Keratinocyte (primary cell): ENCODE data around the gene PLEKHG4. TPM values are rescaled to one million over a fixed set of nuclear protein-coding genes. Genes with fewer than 3 reads are reported as not detected.

ENCODE experiments used
- DNase-seq: peaks from one replicate; pipeline ENCODE4 v3.0.0-alpha.2; 2011; ENCODE audit warnings: low read depth, missing footprints, low spot score
- FAIRE-seq: peaks from 2 replicates; lab custom pipeline; 2011; peaks lifted over from hg19 to GRCh38; lab: Jason Lieb, UNC
- H2AFZ ChIP-seq: 2 replicates; pipeline ENCODE4 v1.6.0; 2012; ENCODE audit warnings: low read length, control low read depth, inconsistent platforms; ENCODE audit not compliant: control insufficient read depth
- H3K27ac ChIP-seq: 2 replicates; pipeline ENCODE4 v1.5.1; 2011; ENCODE audit warnings: low read length; ENCODE audit not compliant: control insufficient read depth, insufficient read depth
- H3K27me3 ChIP-seq: 3 replicates; pipeline ENCODE4 v1.6.0; 2011; ENCODE audit warnings: low read length; ENCODE audit not compliant: control insufficient read depth, insufficient read depth; ENCODE audit errors: extremely low read depth
- H3K36me3 ChIP-seq, 2 experiments: 2 replicates in 1 of 2; 3 replicates in 1 of 2; pipeline ENCODE4 v1.5.1; 2011; ENCODE audit warnings: low read length in 2 of 2, mild to moderate bottlenecking in 1 of 2; ENCODE audit not compliant: control insufficient read depth in 2 of 2, insufficient read depth in 2 of 2; ENCODE audit errors: extremely low read depth in 1 of 2
- H3K4me1 ChIP-seq: 3 replicates; pipeline ENCODE4 v1.5.1; 2011; ENCODE audit warnings: low read length; ENCODE audit not compliant: control insufficient read depth, insufficient read depth; ENCODE audit errors: extremely low read depth
- H3K4me2 ChIP-seq: 3 replicates; pipeline ENCODE4 v1.6.0; 2011; ENCODE audit warnings: low read depth, low read length; ENCODE audit not compliant: control insufficient read depth, insufficient read depth; ENCODE audit errors: extremely low read depth
- H3K4me3 ChIP-seq, 3 experiments: fragments of 200-600 bp in 1 of 3; sonication (generic) in 1 of 3; 2 replicates in 2 of 3; 3 replicates in 1 of 3; pipeline ENCODE4 v1.5.1; 2011 to 2016; ENCODE audit warnings: low read length in 3 of 3, mild to moderate bottlenecking in 3 of 3, control low read depth in 2 of 3, inconsistent platforms in 1 of 3, low read depth in 1 of 3, mixed read lengths in 1 of 3, mixed run types in 1 of 3, moderate library complexity in 1 of 3; ENCODE audit not compliant: control insufficient read depth in 2 of 3, insufficient read depth in 2 of 3; ENCODE audit errors: extremely low read depth in 1 of 3
- H3K79me2 ChIP-seq: 2 replicates; pipeline ENCODE4 v1.6.0; 2012; ENCODE audit warnings: low read length; ENCODE audit not compliant: control insufficient read depth, insufficient read depth
- H3K9ac ChIP-seq: 3 replicates; pipeline ENCODE4 v1.6.0; 2011; ENCODE audit warnings: low read length; ENCODE audit not compliant: control insufficient read depth, insufficient read depth; ENCODE audit errors: extremely low read depth
- H3K9me1 ChIP-seq: 3 replicates; pipeline ENCODE4 v1.6.0; 2011; ENCODE audit warnings: low read length; ENCODE audit not compliant: control insufficient read depth, insufficient read depth; ENCODE audit errors: extremely low read depth
- H3K9me3 ChIP-seq: 2 replicates; pipeline ENCODE4 v1.5.1; 2012; ENCODE audit warnings: low read depth, low read length; ENCODE audit not compliant: control insufficient read depth
- H4K20me1 ChIP-seq: 3 replicates; pipeline ENCODE4 v1.6.0; 2011; ENCODE audit warnings: low read length; ENCODE audit not compliant: control insufficient read depth, insufficient read depth; ENCODE audit errors: extremely low read depth
- CTCF ChIP-seq, 3 experiments: IDR thresholded peaks in 1 of 3; conservative IDR thresholded peaks in 1 of 3; optimal IDR thresholded peaks in 1 of 3; 2 replicates in 2 of 3; 3 replicates in 1 of 3; pipeline versions ENCODE3 to v1.5.1; 2011; ENCODE audit warnings: low read length in 3 of 3, mild to moderate bottlenecking in 3 of 3, moderate library complexity in 2 of 3, control low read depth in 1 of 3, inconsistent platforms in 1 of 3; ENCODE audit not compliant: insufficient read depth in 2 of 3; ENCODE audit errors: extremely low read depth in 1 of 3
- EZH2 ChIP-seq: IDR thresholded peaks from one replicate; pipeline ENCODE4 v1.6.1; 2012; ENCODE audit warnings: inconsistent platforms, mild to moderate bottlenecking, low read length, moderate library complexity
- dilution Hi-C: fragments of 300-500 bp; cut with MboI; formaldehyde crosslinking; loops from one replicate; pipeline ENCODE4 v1.7.0; 2020; ENCODE audit warnings: low sequenced_read_pairs; ENCODE audit not compliant: extremely low pct_ligation_motif_present
- polyA plus RNA-seq, 5 experiments: library from polyadenylated mRNA; depleted of rRNA in 3 of 5; stranded (reverse) in 3 of 5; stranded (forward) in 1 of 5; unstranded in 1 of 5; fragments of >200 nt; gene quantifications; 1 replicate in 1 of 5; 2 replicates in 3 of 5; 3 replicates in 1 of 5; pipeline versions ENCODE4 v1.2.1 to v1.2.3, GENCODE V29; 2011 to 2012; ENCODE audit warnings: missing spikeins in 2 of 5, low read depth in 1 of 5, low replicate concordance in 1 of 5

PLEKHG4 gene
- polyA plus RNA-seq, 1 donor (not counting 4 experiments of a cell fraction or from before 2014, with no cell fraction given), result 1.3 TPM

DNA sequence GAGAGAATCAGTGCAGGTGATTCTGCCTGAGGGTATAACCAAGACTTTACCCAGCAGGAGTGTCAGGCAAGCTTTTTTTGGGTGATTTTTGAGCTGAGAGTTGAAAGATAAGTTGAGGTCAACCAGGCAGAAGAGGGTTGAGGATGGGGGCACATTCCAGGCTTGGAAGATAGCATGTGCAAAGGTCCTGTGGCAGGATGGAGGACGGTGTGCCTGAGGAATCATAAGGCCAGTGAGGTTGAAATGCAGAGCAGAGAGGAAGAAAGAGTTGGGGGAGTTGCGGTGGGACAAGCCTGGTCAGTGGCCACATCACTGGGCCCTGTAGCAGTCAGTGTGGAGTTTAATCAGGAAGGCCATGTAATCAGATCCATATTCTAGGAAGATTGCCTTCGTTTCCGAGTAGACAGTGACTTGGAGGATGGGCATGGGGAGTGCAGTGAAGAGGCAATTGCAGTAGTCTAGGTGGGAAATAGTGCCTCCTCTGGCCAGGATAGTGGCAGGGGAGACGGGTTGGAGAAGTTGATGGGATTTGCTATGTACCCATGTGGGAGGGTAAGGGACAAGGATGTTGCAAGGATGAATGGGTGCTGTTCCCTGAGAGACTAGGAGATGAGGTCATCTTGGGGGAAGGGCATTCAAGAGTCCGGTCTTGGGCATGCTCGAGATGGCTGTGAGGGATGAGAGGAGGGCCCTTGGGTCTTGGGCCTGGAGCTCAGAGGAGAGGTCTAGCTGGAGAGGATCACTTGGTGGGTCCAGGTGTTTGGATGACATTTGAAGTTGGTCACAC is 3.9 kb downstream of the PLEKHG4 start:
- no peaks in the 10 kb centered on the region for H3K9me3 ChIP-seq
- H3K4me2 ChIP-seq, result no peak overlapping the region
- DNase-seq (no peak), FAIRE-seq (no peak)
- H3K9ac ChIP-seq, result no peak overlapping the region
- no peaks in the 10 kb centered on the region for H3K79me2 ChIP-seq
- no peaks in the 10 kb centered on the region for H3K9me1 ChIP-seq
- no peak overlapping the region for H3K4me3 ChIP-seq
- no peaks in the 10 kb centered on the region for H3K36me3 ChIP-seq
- TF ChIP-seq EZH2, result no peak
- TF ChIP-seq CTCF (optimal IDR thresholded peaks at IDR 0.05 in 1 of 3, IDR thresholded peaks at IDR 0.05 in 1 of 3, conservative IDR thresholded peaks at IDR 0.05 in 1 of 3; ENCODE audit: extremely low read depth in 1 of 3, insufficient read depth in 2 of 3, low read length in 3 of 3), result no peak
- H4K20me1 ChIP-seq, result no peaks in the 10 kb centered on the region
- H3K4me1 ChIP-seq, result peaks cover 6% of the 10 kb centered on the region
- H2AFZ ChIP-seq, result no peak overlapping the region
- dilution Hi-C loops, result no loop called here
- H3K27ac ChIP-seq, result no peak overlapping the region
- H3K27me3 ChIP-seq, result peaks cover 50% of the 10 kb centered on the region

DNA sequence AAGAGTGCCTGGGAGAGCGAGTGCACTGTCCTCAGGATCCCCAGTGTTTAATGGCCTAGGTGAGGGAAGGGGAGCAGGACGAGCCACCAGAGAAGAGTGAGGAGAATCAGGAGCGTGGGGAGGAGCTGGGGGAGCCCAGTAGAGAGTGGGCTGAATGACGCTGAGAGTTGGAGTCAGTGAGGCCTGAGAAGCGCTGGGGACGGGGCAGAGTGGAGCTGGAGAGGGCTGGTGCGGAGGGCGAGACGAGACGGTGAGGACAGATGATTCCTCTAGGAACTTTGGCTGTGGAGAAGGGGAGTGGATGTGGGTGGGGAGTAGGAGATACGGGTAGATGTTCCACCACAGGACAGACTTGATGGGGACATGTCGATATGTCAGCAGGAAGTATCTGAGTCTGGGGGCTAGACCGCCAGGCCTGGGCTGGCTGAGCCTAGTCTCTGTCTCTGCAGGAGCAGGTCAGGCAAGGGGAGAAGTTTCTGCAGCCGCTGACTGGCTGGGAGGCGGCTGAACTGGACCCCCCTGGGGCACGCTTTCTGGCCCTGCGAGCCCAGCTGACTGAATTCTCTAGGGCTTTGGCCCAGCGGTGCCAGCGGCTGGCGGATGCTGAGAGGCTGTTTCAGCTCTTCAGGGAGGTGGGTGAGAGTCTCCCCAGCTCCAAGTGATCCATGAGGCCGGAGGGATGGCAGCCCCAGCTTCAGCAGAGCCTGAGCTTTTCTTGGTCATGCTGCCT is 4.7 kb downstream of the PLEKHG4 start:
- DNase-seq (no peak), FAIRE-seq (no peak)
- Histone ChIP-seq H3K9me1 (no peaks in the 10 kb centered on the region), H3K4me3 (no peak overlapping the region), H3K27ac (no peak overlapping the region), H3K36me3 (no peaks in the 10 kb centered on the region), H3K4me1 (no peaks in the 10 kb centered on the region), H2AFZ (no peak overlapping the region), H3K9ac (no peak overlapping the region), H3K4me2 (no peak overlapping the region), H3K27me3 (peaks cover 47% of the 10 kb centered on the region), H3K9me3 (no peaks in the 10 kb centered on the region), H3K79me2 (no peaks in the 10 kb centered on the region), H4K20me1 (no peaks in the 10 kb centered on the region)
- dilution Hi-C loops, result no loop called here
- TF ChIP-seq EZH2 (no peak), CTCF (optimal IDR thresholded peaks at IDR 0.05 in 1 of 3, IDR thresholded peaks at IDR 0.05 in 1 of 3, conservative IDR thresholded peaks at IDR 0.05 in 1 of 3; ENCODE audit: extremely low read depth in 1 of 3, insufficient read depth in 2 of 3, low read length in 3 of 3) (no peak)
